ENCODE measurements around the gene MPC1L. TPM values are rescaled to one million over a fixed set of nuclear protein-coding genes. Genes with fewer than 3 reads are reported as not detected.
"Not testable (repeated sequence)": the region's sequence is repeated elsewhere in the genome, so short reads cannot be mapped to it uniquely, and the experiment has no call there.

MPC1L gene
- total and polyA plus RNA-seq, 2 of the 4 experiments (the other 2 are of a cell fraction) = not detected

- Histone ChIP-seq H3K18ac (ENCODE audit: low read depth, low read length) (no peak overlapping the region), H2BK15ac (ENCODE audit: low read depth, low read length) (no peak overlapping the region), H2BK120ac (ENCODE audit: low read depth, low read length) (no peak overlapping the region), H3K27me3 (ENCODE audit: control insufficient read depth, insufficient read depth, low read length) (no peaks in the 10 kb centered on the region), H2AK9ac (replicated peaks; ENCODE audit: low read depth, low read length, poor library complexity) (no peak overlapping the region), H3K4me3 (ENCODE audit: insufficient read depth, low read depth, low read length) (peak overlapping the region; percentile 69), H4K8ac (ENCODE audit: low read depth in 2 of 2, low read length in 2 of 2) (no peak overlapping the region), H3K14ac (replicated peaks; ENCODE audit: low read depth, low read length) (no peak overlapping the region), H2BK5ac (ENCODE audit: low read depth, low read length, poor library complexity, severe bottlenecking) (no peak overlapping the region), H4K5ac (ENCODE audit: low read depth, low read length) (no peak overlapping the region), H3K36me3 (ENCODE audit: control insufficient read depth, insufficient read depth, low read length) (no peaks in the 10 kb centered on the region), H3K79me1 (ENCODE audit: low read depth in 1 of 2, low read length in 2 of 2) (peaks cover 0 to 10% of the 10 kb centered on the region in 2 experiments; a peak in 1 of 4 replicates), H2AK5ac (ENCODE audit: low read depth, low read length) (no peak overlapping the region), H3K9ac (ENCODE audit: low read depth, low read length) (peak overlapping the region; percentile 87), H3K9me1 (ENCODE audit: insufficient read depth, low read length) (0 out of 2 replicates have a peak, but pooled peaks cover 4% of the 10 kb centered on the region), H3K4me2 (ENCODE audit: low read depth, low read length) (peak overlapping the region; percentile 96), H3K27ac (ENCODE audit: insufficient read depth, low read length) (peak overlapping the region; percentile 70), H2BK20ac (ENCODE audit: low read depth, low read length) (no peak overlapping the region), H2AFZ (replicated peaks; ENCODE audit: low read length, poor library complexity) (peak overlapping the region; percentile 83), H4K91ac (ENCODE audit: insufficient read depth, low read depth, low read length) (no peak overlapping the region), H3K56ac (ENCODE audit: extremely low read depth, insufficient read depth, low read length) (no peak overlapping the region), H3K4ac (ENCODE audit: low read depth, low read length) (no peak overlapping the region), H3K23ac (ENCODE audit: low read depth, low read length) (peak overlapping the region; percentile 5; the same call in 1 of the 2 replicates), H3K4me1 (ENCODE audit: control insufficient read depth, insufficient read depth, low read length) (no peaks in the 10 kb centered on the region), H3K9me3 (ENCODE audit: control insufficient read depth, insufficient read depth, low read length) (no peaks in the 10 kb centered on the region), H4K20me1 (ENCODE audit: insufficient read depth, low read length) (peaks cover 22% of the 10 kb centered on the region)
- POLR2A ChIA-PET (ENCODE audit: unreplicated experiment) = no interaction called here
- CTCF ChIA-PET = interaction anchor here (1.6 kb wide), 1 partner anchor 37 kb away, joined by 4 read pairs; no protein-coding TSS in a partner anchor
- BruUV-seq (replicated peaks) = no TSS peak
- no peak for TF ChIP-seq POLR2A (IDR thresholded peaks at IDR 0.05; ENCODE audit: low read depth, low read length)
- 0 out of 2 replicates have a peak, but pooled peaks have one; percentile 1 for TF ChIP-seq CEBPB (IDR thresholded peaks at IDR 0.05; ENCODE audit: low read depth, low read length)
- in situ Hi-C loops (cut with MboI; ENCODE audit: low sequenced_read_pairs) = no loop called here
- DNase-seq (peak; percentile 8), ATAC-seq (ENCODE audit: low read depth) (0 out of 2 replicates have a peak, but pooled peaks have one; percentile 1)
- intact Hi-C loops (cut with micrococcal nuclease) = no loop called here
- WGBS, 2 experiments (ENCODE audit: extremely low coverage in 2 of 2, insufficient read length in 1 of 2) = no CpG with 5 or more reads among the region's 15 CpGs
- dilution Hi-C loops (cut with HindIII; ENCODE audit: low sequenced_read_pairs, unreplicated experiment) = no loop called here
These were observed 41.8 kb upstream of the MPC1L start for GRCh38 chrX:40581336-40581920.

- H3K18ac ChIP-seq (ENCODE audit: low read depth, low read length); POLR2A ChIA-PET (ENCODE audit: unreplicated experiment); H4K5ac ChIP-seq (ENCODE audit: low read depth, low read length); H2BK5ac ChIP-seq (ENCODE audit: low read depth, low read length, poor library complexity, severe bottlenecking); DNase-seq; H2BK120ac ChIP-seq (ENCODE audit: low read depth, low read length); H3K9me3 ChIP-seq (ENCODE audit: control insufficient read depth, insufficient read depth, low read length); H3K14ac ChIP-seq (replicated peaks; ENCODE audit: low read depth, low read length); H2BK20ac ChIP-seq (ENCODE audit: low read depth, low read length); H2BK15ac ChIP-seq (ENCODE audit: low read depth, low read length); H4K91ac ChIP-seq (ENCODE audit: insufficient read depth, low read depth, low read length); H3K27ac ChIP-seq (ENCODE audit: insufficient read depth, low read length); H3K36me3 ChIP-seq (ENCODE audit: control insufficient read depth, insufficient read depth, low read length); H2AK5ac ChIP-seq (ENCODE audit: low read depth, low read length); H2AK9ac ChIP-seq (replicated peaks; ENCODE audit: low read depth, low read length, poor library complexity); H3K23ac ChIP-seq (ENCODE audit: low read depth, low read length); H3K4ac ChIP-seq (ENCODE audit: low read depth, low read length); H3K4me2 ChIP-seq (ENCODE audit: low read depth, low read length); in situ Hi-C loops (cut with MboI; ENCODE audit: low sequenced_read_pairs); ATAC-seq (ENCODE audit: low read depth); dilution Hi-C loops (cut with HindIII; ENCODE audit: low sequenced_read_pairs, unreplicated experiment); H3K4me1 ChIP-seq (ENCODE audit: control insufficient read depth, insufficient read depth, low read length); intact Hi-C loops (cut with micrococcal nuclease); H3K9me1 ChIP-seq (ENCODE audit: insufficient read depth, low read length); H3K9ac ChIP-seq (ENCODE audit: low read depth, low read length); H3K4me3 ChIP-seq (ENCODE audit: insufficient read depth, low read depth, low read length); H2AFZ ChIP-seq (replicated peaks; ENCODE audit: low read length, poor library complexity); H3K56ac ChIP-seq (ENCODE audit: extremely low read depth, insufficient read depth, low read length); H4K8ac ChIP-seq (ENCODE audit: low read depth in 2 of 2, low read length in 2 of 2); BruUV-seq (replicated peaks); H3K27me3 ChIP-seq (ENCODE audit: control insufficient read depth, insufficient read depth, low read length): not testable (repeated sequence)
- H4K20me1 ChIP-seq (ENCODE audit: insufficient read depth, low read length) = peaks cover 22% of the 10 kb centered on the region
- no CpG with 5 or more reads among the region's 13 CpGs for WGBS, 2 experiments (ENCODE audit: extremely low coverage in 2 of 2, insufficient read length in 1 of 2)
- H3K79me1 ChIP-seq (ENCODE audit: low read depth in 1 of 2, low read length in 2 of 2) = peaks cover 0 to 15% of the 10 kb centered on the region in 2 experiments; a peak in 2 of 4 replicates
- CTCF ChIA-PET = interaction anchor here (0.6 to 1.6 kb wide), 2 partner anchors 31 to 38 kb away, joined by 3 to 4 read pairs; no protein-coding TSS in a partner anchor
These were observed 41.0 kb upstream of the MPC1L start for GRCh38 chrX:40582178-40582577.

Measured in IMR-90 (cell line).